ENCODE results near the gene GOLGA6L10.

GOLGA6L10 gene

DNA sequence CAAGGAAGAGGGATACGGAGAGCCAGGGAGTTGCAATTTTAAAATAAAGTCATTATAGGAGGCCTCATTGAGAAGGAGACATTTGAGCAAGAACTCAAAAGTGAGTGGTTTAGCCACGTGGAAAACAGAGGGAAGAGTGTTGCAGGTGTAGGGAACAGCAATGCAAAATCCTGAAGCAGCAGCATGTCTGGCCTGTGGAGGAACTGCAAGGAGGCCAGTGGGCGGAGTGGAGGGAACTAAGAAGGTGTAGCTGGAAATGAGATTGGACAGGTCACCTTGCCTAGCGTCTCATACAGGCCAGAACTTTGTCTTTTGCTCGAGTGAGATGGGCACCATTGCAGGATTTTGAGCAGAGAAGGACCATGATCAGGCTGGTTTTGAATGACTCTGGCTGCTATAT is 51.7 kb downstream of the GOLGA6L10 start:
- no peak for DNase-seq

DNA sequence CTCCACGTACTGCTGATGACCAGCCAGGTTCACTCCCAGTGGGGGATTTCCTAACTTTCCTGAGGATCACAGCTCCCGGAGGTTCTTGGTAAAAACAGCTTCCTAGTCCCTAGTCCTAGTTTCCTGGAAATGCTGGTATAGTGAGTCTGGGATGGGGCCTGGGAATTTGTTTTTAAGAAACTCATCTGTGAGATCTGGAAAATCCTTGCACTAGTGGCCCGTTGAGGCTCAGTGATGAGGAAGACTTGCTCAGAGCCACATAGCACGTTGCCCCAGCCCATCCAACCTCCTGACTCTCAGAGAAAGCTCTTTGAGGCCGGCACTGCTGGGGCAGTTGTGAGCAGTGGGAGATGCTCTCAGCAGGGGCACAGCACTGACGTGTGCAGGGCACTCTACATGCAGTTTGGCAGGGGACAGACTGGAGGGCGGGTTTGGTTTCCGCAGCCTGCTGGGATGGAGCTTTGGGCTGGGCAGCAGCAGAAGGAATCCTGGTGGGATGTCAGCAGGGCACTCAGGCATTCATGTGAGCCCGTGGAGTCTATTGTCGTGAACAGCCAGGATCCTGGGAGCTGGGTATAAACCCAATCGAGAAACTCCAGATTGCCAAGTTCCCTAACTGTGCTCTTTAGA is 55.1 kb downstream of the GOLGA6L10 start:
- DNase-seq: no peak

DNA sequence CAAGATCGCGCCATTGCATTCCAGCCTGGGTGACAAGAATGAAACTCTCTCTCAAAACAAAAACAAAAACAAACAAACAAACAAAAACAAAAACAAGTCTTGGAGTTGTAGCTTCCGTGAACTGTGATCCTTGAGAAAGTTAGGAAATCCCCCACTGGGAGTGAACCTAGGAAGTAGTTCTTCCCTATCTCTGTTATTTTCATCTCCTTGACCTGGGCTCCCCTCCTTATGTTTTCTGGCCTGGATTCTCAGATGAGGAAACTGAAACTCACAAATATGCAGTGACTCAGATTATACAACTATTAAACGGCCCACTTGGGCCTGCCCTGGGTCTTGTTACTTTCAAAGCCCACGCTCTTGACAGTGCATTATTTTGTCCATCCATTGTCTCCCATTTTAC is 57.0 kb downstream of the GOLGA6L10 start:
- DNase-seq: no peak

Measured in NCI-H1930 (cell line).